H9 (cell line): ENCODE measurements around the gene PLAC1. TPM values are rescaled to one million over a fixed set of nuclear protein-coding genes. Genes with fewer than 3 reads are reported as not detected.

ENCODE experiments used
- DNase-seq: peaks from one replicate; pipeline ENCODE4 v3.0.0-alpha.2; 2017
- H2AFZ ChIP-seq: one replicate; pipeline ENCODE4 v1.6.1; 2013; ENCODE audit warnings: mild to moderate bottlenecking, low read length, control low read depth, moderate library complexity
- H2AK5ac ChIP-seq: 2 replicates; pipeline ENCODE4 v1.6.1; 2013; ENCODE audit warnings: low read length, control low read depth, mixed read lengths; ENCODE audit not compliant: insufficient read length
- H2BK120ac ChIP-seq: one replicate; pipeline ENCODE4 v1.6.1; 2013; ENCODE audit warnings: low read depth, mild to moderate bottlenecking, low read length, control low read depth, inconsistent platforms; ENCODE audit not compliant: poor library complexity, severe bottlenecking
- H2BK12ac ChIP-seq: 2 replicates; pipeline ENCODE4 v1.6.1; 2013; ENCODE audit warnings: low read length, control low read depth, mixed read lengths, low read depth; ENCODE audit not compliant: insufficient read length
- H2BK15ac ChIP-seq: 2 replicates; pipeline ENCODE4 v1.6.1; 2013; ENCODE audit warnings: low read depth, low read length, control low read depth
- H2BK20ac ChIP-seq: one replicate; pipeline ENCODE4 v1.6.1; 2013; ENCODE audit warnings: low read depth, mild to moderate bottlenecking, low read length, control low read depth, inconsistent platforms; ENCODE audit not compliant: poor library complexity, severe bottlenecking
- H2BK5ac ChIP-seq: 2 replicates; pipeline ENCODE4 v1.6.1; 2013; ENCODE audit warnings: low read length, control low read depth, mixed read lengths; ENCODE audit not compliant: insufficient read length
- H3K14ac ChIP-seq: 2 replicates; pipeline ENCODE4 v1.6.1; 2013; ENCODE audit warnings: low read length, control low read depth; ENCODE audit not compliant: insufficient read depth
- H3K18ac ChIP-seq: 2 replicates; pipeline ENCODE4 v1.6.1; 2013; ENCODE audit warnings: low read depth, mild to moderate bottlenecking, mixed read lengths, low read length, control low read depth; ENCODE audit not compliant: insufficient read length
- H3K23ac ChIP-seq: 2 replicates; pipeline ENCODE4 v1.6.1; 2013; ENCODE audit warnings: low read length, control low read depth, mixed read lengths, low read depth; ENCODE audit not compliant: insufficient read length
- H3K23me2 ChIP-seq: 2 replicates; pipeline ENCODE4 v1.6.1; 2013; ENCODE audit warnings: low read depth, mild to moderate bottlenecking, mixed read lengths, low read length, control low read depth; ENCODE audit not compliant: insufficient read length, poor library complexity, severe bottlenecking
- H3K27ac ChIP-seq: 2 replicates; pipeline ENCODE4 v1.5.1; 2013; ENCODE audit warnings: low read length, control low read depth, mixed read lengths, low read depth; ENCODE audit not compliant: insufficient read length
- H3K27me3 ChIP-seq: 2 replicates; pipeline ENCODE4 v1.6.1; 2013; ENCODE audit warnings: low read length, control low read depth, inconsistent platforms; ENCODE audit not compliant: insufficient read depth
- H3K4ac ChIP-seq: 2 replicates; pipeline ENCODE4 v1.6.1; 2013; ENCODE audit warnings: low read depth, mild to moderate bottlenecking, control low read depth, inconsistent platforms, low read length, moderate library complexity
- H3K4me1 ChIP-seq: 2 replicates; pipeline ENCODE4 v1.6.1; 2013; ENCODE audit warnings: low read length, control low read depth, inconsistent platforms; ENCODE audit not compliant: insufficient read depth
- H3K4me2 ChIP-seq: 2 replicates; pipeline ENCODE4 v1.6.1; 2013; ENCODE audit warnings: low read length, control low read depth, mixed read lengths; ENCODE audit not compliant: insufficient read length, insufficient read depth
- H3K56ac ChIP-seq: 2 replicates; pipeline ENCODE4 v1.6.1; 2013; ENCODE audit warnings: low read depth, mild to moderate bottlenecking, mixed read lengths, low read length, control low read depth; ENCODE audit not compliant: insufficient read length
- H3K79me1 ChIP-seq: 2 replicates; pipeline ENCODE4 v1.6.1; 2013; ENCODE audit warnings: low read depth, mild to moderate bottlenecking, moderate library complexity, low read length, control low read depth, inconsistent platforms; ENCODE audit not compliant: insufficient read depth, poor library complexity, severe bottlenecking
- H3K79me2 ChIP-seq: 2 replicates; pipeline ENCODE4 v1.6.1; 2013; ENCODE audit warnings: low read length, control low read depth, inconsistent platforms; ENCODE audit not compliant: insufficient read depth
- H3K9ac ChIP-seq: 2 replicates; pipeline ENCODE4 v1.6.1; 2013; ENCODE audit warnings: low read length, control low read depth, mixed read lengths; ENCODE audit not compliant: insufficient read length; ENCODE audit errors: extremely low read depth
- H3K9me3 ChIP-seq: one replicate; pipeline ENCODE4 v1.6.1; 2013; ENCODE audit warnings: low read depth, low read length, inconsistent platforms; ENCODE audit not compliant: control insufficient read depth
- H3T11ph ChIP-seq: one replicate; pipeline ENCODE4 v1.6.1; 2013; ENCODE audit warnings: mild to moderate bottlenecking, low read length, control low read depth, inconsistent platforms
- H4K20me1 ChIP-seq: one replicate; pipeline ENCODE4 v1.6.1; 2013; ENCODE audit not compliant: control insufficient read depth, insufficient read length, insufficient read depth
- H4K5ac ChIP-seq: 2 replicates; pipeline ENCODE4 v1.6.1; 2013; ENCODE audit warnings: low read depth, mild to moderate bottlenecking, mixed read lengths, low read length, control low read depth; ENCODE audit not compliant: insufficient read length
- H4K8ac ChIP-seq: replicated peaks from 2 replicates; pipeline ENCODE4 v1.6.1; 2013; ENCODE audit warnings: low read length, control low read depth, mixed read lengths, low read depth; ENCODE audit not compliant: insufficient read length
- H4K91ac ChIP-seq: 2 replicates; pipeline ENCODE4 v1.6.1; 2013; ENCODE audit warnings: low read depth, mild to moderate bottlenecking, moderate library complexity, mixed read lengths, low read length, control low read depth; ENCODE audit not compliant: insufficient read length
- H3K27ac Mint-ChIP-seq, 3 experiments: 2 replicates in 2 of 3; 3 replicates in 1 of 3; pipeline ENCODE4 v1.8.0; 2020 to 2021; ENCODE audit warnings: mixed read lengths in 3 of 3, mild to moderate bottlenecking in 1 of 3, moderate library complexity in 1 of 3
- H3K27me3 Mint-ChIP-seq: 2 replicates; pipeline ENCODE4 v1.8.0; 2021; ENCODE audit warnings: low read depth, mild to moderate bottlenecking, moderate library complexity, mixed read lengths
- H3K36me3 Mint-ChIP-seq, 3 experiments: 2 replicates in 2 of 3; 3 replicates in 1 of 3; pipeline ENCODE4 v1.8.0; 2020 to 2021; ENCODE audit warnings: low read depth in 3 of 3, mixed read lengths in 3 of 3; ENCODE audit not compliant: insufficient read depth in 1 of 3
- H3K4me1 Mint-ChIP-seq, 2 experiments: 2 replicates each; pipeline ENCODE4 v1.8.0; 2020; ENCODE audit warnings: mixed read lengths in 2 of 2
- H3K4me3 Mint-ChIP-seq, 2 experiments: 2 replicates in 1 of 2; 3 replicates in 1 of 2; pipeline ENCODE4 v1.8.0; 2020 to 2021; ENCODE audit warnings: mild to moderate bottlenecking in 2 of 2, mixed read lengths in 2 of 2, moderate library complexity in 1 of 2
- H3K9me3 Mint-ChIP-seq, 2 experiments: 2 replicates in 1 of 2; 3 replicates in 1 of 2; pipeline ENCODE4 v1.8.0; 2020; ENCODE audit warnings: mild to moderate bottlenecking in 2 of 2, mixed read lengths in 2 of 2, moderate library complexity in 1 of 2
- CTCF ChIP-seq: fragments of 200-600 bp; sonication (generic); conservative IDR thresholded peaks from 3 replicates; pipeline ENCODE4 v1.8.0; 2021; ENCODE audit warnings: antibody characterized with exemption, mild to moderate bottlenecking
- WGBS: extraction: QIAGEN DNeasy Blood & Tissue Kit; methylation state at CpG from one replicate; pipeline ENCODE4 v1.1.7; 2013; ENCODE audit warnings: missing lambda C conversion rate, low lambda C conversion rate, mixed read lengths; ENCODE audit not compliant: insufficient read length; ENCODE audit errors: extremely low coverage; 5-methylcytosine and 5-hydroxymethylcytosine counted together
- total RNA-seq: library from RNA; stranded (reverse); gene quantifications from 2 replicates; pipeline ENCODE4 v1.2.1, GENCODE V29; 2021

PLAC1 gene
- total RNA-seq, 1 experiment from 2014 or later, result 0.68 TPM

GRCh38 chrX:134580907-134581306 lies 77.4 kb downstream of the PLAC1 start:
- Mint-ChIP-seq H3K9me3 (peaks cover 3 to 60% of the 10 kb centered on the region in 2 experiments), H3K4me3 (no peak overlapping the region), H3K4me1 (peaks cover 0 to 2% of the 10 kb centered on the region in 2 experiments; a peak in 1 of 4 replicates), H3K27me3 (no peaks in the 10 kb centered on the region), H3K36me3 (no peaks in the 10 kb centered on the region), H3K27ac (no peak overlapping the region; a peak in 1 of 7 replicates)
- no peaks in the 10 kb centered on the region for H3K27me3 ChIP-seq
- H3K4ac ChIP-seq, result no peak overlapping the region
- H4K20me1 ChIP-seq, result no peaks in the 10 kb centered on the region
- no peak overlapping the region for H4K91ac ChIP-seq
- H3K4me1 ChIP-seq, result no peaks in the 10 kb centered on the region
- no peaks in the 10 kb centered on the region for H3K23me2 ChIP-seq
- no peaks in the 10 kb centered on the region for H3K79me2 ChIP-seq
- no peaks in the 10 kb centered on the region for H3K9me3 ChIP-seq
- no peak overlapping the region for H4K8ac ChIP-seq
- no peak overlapping the region for H3K4me2 ChIP-seq
- H2BK5ac ChIP-seq, result no peak overlapping the region
- no peak overlapping the region for H4K5ac ChIP-seq
- no peak overlapping the region for H2AK5ac ChIP-seq
- no peak overlapping the region for H3K9ac ChIP-seq
- no peak overlapping the region for H3K56ac ChIP-seq
- H3K18ac ChIP-seq, result no peak overlapping the region
- H3K14ac ChIP-seq, result no peak overlapping the region
- no peak overlapping the region for H3T11ph ChIP-seq
- H3K27ac ChIP-seq, result no peak overlapping the region
- no peak for TF ChIP-seq CTCF
- no peak overlapping the region for H3K23ac ChIP-seq
- no peaks in the 10 kb centered on the region for H3K79me1 ChIP-seq
- H2BK15ac ChIP-seq, result no peak overlapping the region
- no peak overlapping the region for H2BK12ac ChIP-seq
- no peak for DNase-seq
- H2BK20ac ChIP-seq, result no peak overlapping the region
- H2AFZ ChIP-seq, result no peak overlapping the region
- WGBS, result no CpG with 5 or more reads among the region's 1 CpG
- no peak overlapping the region for H2BK120ac ChIP-seq
